T follicular helper cell (primary cell): ENCODE data around the gene MOV10.

ENCODE experiments used
- DNase-seq: peaks from one replicate; pipeline ENCODE4 v3.0.0-alpha.2; 2020; ENCODE audit warnings: low read depth

Gene MOV10

DNA sequence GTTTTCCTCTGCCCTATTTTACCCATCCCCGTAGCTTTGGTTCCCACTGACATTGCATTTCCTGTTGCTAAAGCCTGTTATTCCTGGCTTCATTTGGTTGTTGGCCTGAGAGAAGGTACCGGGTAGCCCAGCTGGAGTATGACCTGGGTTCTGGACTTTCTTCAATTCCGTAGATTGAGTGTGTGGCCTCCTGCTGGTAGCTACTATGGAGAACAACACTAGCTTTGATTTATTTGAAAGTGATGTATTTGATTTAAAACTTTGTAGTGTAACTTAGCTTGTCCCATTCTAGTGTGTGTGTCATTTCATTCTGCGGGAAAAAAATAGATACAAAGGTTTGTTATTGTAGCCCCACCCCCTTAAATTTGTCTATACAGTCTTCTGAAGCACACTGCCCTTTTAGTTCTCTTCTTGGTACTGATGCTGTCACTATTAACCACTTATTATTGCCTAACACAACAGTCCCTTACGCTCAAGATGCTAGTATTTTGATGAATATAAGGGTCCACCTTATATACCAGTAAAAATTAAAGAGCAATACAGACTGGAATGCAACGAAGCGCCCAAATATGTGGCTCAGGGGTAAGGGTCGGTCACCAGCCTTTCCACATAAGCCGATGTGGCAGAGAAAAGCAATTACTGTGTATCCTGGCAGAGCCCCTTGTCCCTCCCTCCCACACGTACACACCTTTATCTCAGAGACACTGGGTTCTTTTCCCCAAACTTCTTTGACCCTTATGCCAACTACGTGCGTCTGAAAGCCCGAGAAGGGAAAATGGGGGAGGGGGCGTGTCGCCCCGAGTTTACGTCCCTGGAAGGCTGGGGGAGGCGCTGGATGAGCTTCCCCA, 643 bp upstream of the MOV10 start:
- DNase-seq, result no peak

GRCh38 chr1:112674986-112675727, 698 bp downstream of the MOV10 start:
- peak; percentile 10 for DNase-seq

DNA sequence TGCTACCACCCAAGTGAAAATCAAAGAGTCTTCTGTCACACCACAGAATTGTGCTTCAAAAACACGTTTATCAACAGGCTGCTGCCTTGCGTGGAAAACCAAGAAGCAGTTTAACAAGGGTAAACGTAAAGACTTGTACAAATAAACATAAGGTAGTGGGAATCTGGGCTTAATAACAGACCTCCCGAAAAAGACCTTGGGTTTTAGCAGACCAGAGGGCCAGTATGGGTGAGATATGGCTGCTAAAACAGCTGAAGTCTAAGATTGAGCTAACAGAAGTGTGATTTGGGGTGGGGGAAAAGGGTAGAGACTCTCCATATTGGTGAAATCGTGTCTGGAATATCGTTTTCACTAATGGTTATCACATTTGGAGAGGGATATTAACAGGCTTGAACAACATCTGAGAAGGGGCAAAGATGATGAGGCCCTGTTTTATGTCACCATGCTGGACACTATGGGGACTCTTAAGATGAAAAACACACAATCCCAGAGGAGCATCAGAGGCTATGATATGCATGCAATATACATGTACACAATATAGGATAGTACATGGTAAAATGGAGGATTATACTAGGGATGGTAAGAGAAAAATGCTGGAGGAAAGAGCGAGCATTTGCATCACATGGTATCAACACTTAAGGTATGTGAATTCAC, 1.4 kb downstream of the MOV10 start:
- no peak for DNase-seq

DNA sequence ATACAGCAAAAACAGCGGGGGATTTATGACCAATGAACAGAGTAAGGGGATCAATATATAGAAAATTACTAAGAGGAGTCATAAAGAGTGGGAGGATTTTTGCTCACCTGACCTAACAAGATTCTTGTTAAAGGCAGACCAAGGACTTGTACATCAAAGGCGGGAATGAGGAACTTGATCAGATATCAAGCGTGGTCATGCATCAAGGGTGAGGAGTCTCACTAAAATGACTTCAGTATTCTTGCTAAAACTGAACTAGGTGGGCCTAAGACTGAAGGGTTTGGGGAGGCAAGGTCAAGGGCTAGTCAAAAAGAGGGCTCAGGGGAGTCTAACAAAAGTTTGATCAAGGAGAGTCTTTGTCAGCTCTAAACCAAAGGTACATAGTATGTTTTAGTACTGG, 2.1 kb downstream of the MOV10 start:
- no peak for DNase-seq

DNA sequence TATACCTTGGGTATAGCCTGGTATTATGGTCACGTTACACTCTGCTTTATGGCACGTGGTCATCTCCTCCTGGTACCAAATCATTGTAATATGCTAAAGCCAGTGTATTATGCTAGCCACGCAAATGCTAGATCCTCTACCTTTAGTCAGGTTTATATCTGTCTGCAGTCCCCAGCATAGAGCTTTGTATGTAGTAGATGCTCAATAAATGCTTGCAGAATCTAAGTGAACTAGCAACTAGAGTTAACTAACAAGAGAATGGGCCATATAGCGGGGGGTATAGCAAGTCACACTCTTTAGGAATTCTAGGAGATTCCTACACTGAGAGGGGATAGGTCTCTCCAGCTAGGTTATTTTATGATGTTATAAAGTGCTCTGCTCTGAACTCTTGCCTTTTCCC, 3.0 kb downstream of the MOV10 start:
- no peak for DNase-seq

DNA sequence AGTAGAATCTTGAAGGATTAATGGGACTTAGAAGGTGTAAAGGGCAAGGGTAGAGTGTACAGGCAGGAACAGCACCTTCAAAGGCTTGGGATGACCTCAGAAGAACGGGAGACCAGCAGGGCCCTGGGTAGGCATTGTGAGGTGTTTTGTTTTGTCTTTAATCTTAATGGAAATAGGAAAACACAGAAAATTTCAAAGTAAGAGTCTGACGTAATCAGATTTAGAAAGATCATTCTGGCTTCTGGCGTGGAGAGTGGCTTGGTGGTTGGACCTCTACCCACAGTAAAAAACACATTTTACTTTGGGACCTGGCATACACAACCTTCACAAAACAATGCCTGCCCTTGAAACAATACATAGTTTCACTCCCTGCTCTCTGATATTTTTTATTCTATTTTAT, 4.1 kb downstream of the MOV10 start:
- DNase-seq, result no peak

DNA sequence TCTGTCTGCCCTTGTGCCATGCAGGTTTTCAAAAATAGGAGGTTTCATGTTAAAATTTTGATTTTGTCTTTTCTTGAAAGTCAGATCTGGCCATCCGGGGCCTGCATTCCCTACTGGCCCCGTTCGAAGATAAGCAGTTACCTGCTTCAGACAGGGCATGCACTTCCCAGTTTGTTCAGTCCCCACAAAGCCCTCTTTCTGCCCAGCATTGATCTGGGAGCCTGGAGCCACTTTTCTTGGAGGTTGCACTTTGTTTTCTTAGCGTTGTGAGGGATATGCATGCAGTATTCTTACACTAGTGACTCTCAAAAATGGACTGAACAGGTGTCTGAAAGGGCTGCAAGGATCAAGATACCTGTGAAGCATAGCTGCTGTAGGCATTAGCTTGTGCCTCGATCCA, 11.5 kb downstream of the MOV10 start:
- DNase-seq, result no peak

DNA sequence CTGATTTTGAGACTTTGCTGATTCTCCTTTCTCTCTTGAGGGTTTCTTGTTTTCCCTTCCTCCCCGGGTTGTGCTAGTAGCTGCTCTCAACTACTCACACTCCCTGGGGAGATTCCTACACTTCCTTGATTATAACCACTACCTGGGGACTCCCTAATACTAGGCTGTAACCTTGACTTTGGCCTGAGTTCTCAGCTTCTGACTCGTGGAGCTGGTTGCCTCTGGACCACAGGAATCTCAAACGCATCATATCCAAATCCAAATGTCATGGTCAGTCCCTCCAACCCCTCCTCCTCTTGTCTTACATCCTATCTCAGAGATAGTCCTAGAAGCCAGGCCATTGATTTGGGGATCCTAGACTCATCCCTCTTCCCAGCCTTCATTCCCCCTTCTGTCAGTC, 12.0 kb downstream of the MOV10 start:
- DNase-seq, result no peak

DNA sequence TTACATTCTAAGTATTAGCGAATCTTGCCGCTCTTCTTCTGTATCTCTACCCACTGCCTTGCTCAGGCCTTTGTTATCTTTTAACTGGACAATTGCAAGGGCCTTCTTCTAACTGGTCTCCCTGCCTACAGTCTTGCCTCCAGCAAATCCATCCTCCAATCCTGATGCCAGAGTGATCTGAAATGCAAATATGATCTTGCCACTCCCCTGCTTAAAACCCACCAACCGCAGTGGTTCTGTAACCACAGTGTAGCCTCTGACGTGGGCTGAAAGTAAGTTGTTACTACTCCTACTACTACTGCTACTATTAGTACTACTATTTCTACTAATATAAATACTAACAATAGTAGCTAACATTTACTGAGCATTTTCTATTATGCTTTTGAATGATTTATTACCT, 12.4 kb downstream of the MOV10 start:
- no peak for DNase-seq

DNA sequence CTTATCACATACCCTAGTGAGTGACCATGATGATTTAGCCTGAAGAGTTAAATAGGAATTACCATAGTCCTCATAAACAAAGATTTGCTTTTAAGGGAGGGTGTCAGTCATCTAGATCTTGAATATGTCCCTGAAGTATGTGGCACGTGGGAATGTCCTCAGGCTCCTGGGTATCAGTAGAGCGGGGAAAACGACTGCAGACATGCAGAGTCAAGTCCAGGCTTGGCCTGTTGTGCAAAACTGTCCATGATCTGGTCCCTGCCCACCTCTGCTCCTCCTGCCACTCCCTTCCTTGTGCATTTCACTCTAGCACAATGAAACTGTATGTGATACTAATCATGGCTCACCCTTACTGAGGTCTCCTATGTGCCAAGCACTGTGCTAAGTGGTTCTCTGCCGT, 12.9 kb downstream of the MOV10 start:
- DNase-seq, result no peak

- DNase-seq, result no peak
Observed at GRCh38 chr1:112687785-112688496, 13.5 kb downstream of the MOV10 start.

DNA sequence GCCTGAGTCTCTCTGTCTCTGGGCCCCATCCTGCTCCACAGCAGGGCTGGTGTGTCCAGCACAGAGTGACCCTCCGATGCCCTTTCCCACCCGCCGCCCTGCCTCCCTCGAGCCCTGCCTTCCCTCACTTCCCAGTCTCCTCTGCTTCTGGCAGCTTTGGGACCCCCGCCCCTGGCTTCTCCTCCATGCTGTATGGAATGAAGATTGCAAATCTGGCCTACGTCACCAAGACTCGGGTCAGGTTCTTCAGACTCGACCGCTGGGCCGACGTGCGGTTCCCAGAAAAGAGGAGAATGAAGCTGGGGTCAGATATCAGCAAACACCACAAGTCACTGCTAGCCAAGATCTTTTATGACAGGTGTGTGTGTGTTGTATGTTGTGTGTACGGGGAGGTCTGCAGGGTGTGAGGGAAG, 14.3 kb downstream of the MOV10 start:
- no peak for DNase-seq

DNA sequence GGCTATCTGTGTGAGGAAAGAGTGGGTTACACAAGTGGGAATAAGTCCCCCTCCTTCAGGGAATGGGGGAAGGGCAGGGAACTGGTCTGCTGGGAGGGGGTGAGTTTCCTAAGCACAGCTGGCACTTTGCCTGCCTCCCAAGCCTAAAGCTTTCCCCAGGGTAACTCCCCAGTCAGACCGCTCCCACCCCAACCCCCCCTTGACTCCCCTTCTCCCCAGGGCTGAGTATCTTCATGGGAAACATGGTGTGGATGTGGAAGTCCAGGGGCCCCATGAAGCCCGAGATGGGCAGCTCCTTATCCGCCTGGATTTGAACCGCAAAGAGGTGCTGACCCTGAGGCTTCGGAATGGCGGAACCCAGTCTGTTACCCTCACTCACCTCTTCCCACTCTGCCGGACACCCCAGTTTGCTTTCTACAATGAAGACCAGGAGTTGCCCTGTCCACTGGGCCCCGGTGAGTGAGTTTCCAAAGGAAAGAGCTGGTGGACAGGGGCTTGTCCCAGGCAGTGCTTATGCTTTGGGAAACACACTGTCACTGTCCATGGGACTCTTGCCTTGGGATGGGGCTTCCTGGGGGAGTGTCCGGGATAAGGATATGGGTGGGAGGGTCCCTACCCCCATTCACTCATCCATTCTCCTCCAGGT, 14.9 kb downstream of the MOV10 start:
- DNase-seq, result no peak

DNA sequence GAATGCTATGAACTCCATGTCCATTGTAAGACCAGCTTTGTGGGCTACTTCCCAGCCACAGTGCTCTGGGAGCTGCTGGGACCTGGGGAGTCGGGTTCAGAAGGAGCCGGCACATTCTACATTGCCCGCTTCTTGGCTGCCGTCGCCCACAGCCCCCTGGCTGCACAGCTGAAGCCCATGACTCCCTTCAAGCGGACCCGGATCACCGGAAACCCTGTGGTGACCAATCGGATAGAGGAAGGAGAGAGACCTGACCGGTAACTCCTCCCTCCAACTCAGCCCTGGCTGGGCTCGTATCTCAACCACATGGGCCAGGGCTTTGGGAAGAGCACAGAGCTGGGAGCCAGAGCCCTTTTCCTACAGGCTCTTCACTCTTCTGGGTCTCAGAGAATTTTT, 15.4 kb downstream of the MOV10 start:
- DNase-seq, result no peak

DNA sequence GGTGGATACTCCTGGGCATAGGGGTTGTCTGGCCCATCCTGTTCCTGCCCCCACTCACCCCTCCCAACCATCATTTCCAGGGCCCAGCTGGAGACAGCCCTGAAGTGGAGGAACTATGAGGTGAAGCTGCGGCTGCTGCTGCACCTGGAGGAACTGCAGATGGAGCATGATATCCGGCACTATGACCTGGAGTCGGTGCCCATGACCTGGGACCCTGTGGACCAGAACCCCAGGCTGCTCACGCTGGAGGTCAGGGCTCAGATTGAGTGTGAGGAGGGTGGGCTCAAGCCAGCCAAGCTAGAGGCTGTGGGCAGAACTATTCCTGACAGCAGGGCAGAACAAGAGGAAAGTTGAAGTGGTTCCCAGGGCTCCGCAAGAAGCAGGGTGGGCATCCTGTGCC, 18.2 kb downstream of the MOV10 start:
- DNase-seq, result no peak

GRCh38 chr1:112693821-112694220, 19.4 kb downstream of the MOV10 start:
- DNase-seq, result no peak

DNA sequence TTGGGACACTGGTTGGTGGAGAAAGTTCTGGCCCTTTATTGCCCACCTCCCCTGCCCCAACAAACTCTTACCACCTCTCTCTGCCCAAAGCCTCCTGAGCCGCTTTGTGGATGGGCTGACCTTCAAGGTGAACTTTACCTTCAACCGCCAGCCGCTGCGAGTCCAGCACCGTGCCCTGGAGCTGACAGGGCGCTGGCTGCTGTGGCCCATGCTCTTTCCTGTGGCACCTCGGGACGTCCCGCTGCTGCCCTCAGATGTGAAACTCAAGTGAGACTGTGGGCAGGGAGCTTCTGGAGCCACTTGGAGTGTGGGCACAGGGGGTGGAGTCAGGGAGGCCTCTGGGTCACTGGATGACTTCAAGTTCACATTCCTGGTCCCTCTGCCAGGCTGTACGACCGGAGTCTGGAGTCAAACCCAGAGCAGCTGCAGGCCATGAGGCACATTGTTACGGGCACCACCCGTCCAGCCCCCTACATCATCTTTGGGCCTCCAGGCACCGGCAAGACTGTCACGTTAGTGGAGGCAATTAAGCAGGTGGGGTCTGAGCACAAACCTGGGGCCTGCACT, 20.0 kb downstream of the MOV10 start:
- DNase-seq, result no peak

GRCh38 chr1:112695276-112695675, 20.8 kb downstream of the MOV10 start:
- DNase-seq, result no peak

DNA sequence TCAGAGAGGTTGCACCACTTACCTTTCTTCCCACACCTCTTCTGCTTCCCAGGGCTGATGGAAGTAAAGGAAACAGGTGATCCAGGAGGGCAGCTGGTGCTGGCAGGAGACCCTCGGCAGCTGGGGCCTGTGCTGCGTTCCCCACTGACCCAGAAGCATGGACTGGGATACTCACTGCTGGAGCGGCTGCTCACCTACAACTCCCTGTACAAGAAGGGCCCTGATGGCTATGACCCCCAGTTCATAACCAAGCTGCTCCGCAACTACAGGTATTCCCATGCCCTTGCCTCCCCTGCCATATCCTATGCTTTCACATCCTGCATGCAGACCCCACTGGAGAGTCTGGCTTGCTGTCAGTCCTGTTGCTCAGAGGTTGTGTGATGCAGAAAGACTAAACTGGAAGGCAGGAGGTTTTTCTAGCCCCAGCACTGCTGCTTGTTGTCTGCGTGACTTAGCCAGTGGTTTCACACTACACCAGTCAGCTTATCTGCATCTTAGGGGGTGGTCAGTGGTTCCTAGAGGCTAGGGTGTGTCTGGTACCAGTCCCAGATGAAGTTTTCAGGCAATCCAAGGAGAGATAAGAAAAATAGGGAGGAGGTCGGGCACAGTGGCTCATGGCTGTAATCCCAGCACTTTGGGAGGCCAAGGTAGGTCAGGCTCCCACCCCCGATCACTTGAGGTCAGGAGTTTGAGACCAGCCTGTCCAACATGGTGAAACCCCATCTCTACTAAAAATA, 22.3 kb downstream of the MOV10 start:
- no peak for DNase-seq

DNA sequence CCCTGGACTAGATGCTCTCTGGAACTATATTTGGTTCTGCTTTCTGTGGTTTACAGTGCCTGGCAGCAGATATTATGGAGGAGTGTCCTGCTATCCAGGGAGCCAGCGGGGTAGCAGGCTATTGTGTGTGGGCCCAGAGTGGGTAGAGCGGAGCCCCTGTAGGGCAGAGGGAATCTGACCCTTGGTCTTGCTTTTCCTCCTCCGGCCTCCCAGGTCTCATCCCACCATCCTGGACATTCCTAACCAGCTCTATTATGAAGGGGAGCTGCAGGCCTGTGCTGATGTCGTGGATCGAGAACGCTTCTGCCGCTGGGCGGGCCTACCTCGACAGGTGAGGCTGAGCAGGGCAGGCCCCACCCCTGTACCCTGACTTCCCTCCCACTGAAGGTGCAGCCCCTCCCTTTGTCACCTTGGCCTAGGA, 23.3 kb downstream of the MOV10 start:
- DNase-seq, result no peak
